GM19035 (cell line): ENCODE measurements around the gene STOML2.
A peak's percentile ranks its signal among the peaks of the same experiment; 100 is the strongest.
"Not testable (repeated sequence)": the region's sequence is repeated elsewhere in the genome, so short reads cannot be mapped to it uniquely, and the experiment has no call there.

Experiments
- ATAC-seq: cut with Tn5 transposase; IDR thresholded peaks from one replicate; pipeline ENCODE4 v1.9.1; 2021; ENCODE audit not compliant: unreplicated experiment

Gene STOML2, protein sequence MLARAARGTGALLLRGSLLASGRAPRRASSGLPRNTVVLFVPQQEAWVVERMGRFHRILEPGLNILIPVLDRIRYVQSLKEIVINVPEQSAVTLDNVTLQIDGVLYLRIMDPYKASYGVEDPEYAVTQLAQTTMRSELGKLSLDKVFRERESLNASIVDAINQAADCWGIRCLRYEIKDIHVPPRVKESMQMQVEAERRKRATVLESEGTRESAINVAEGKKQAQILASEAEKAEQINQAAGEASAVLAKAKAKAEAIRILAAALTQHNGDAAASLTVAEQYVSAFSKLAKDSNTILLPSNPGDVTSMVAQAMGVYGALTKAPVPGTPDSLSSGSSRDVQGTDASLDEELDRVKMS

DNA sequence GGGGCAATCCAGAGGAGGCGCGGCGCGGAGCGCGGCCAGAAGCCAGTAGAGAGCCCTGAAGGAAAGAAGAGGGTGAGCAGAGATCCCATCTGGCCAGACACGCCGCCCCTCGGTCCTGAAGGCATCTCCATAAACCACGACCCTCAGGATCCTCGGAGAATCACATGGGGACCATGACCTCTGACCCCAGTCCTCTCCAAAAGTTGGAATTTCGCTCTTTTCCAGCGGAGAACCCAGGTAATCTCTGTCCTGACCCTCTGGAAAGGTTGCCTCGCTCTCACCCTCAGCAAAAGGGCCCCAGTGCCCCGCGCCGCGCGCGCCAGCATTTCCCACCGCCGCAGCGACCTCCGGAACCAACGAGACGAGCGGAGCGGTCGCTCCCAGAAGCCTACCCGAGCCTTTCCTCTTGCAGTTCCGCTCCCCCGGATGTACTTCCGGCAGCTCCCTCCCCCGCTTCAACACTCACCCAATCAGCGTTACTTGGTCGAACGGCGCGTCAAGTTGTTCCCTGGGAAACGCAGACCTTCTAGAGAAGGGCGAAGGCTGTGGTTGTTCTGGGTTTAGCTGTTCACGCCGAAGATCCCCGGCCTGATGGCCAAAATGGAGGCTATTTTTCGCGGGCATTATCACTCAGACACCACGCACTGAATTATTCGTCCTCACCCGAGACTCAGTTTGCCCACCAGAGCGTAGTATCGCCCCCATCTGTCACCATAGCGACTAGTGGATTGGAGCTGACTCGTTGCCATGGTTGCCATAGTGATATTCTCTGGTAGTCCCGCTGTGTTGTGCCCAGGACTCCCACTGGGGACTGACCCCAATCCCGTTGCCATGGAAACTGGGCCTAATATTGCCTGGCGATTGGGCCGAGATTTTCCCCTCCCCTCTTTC, at the start of gene STOML2:
Gene STOML2, minus strand, starts transcription at position 363 of the 891 bp plus-strand sequence. Its CDS starts 37 bp downstream, at position 326.
- peak; percentile 97 for ATAC-seq

DNA sequence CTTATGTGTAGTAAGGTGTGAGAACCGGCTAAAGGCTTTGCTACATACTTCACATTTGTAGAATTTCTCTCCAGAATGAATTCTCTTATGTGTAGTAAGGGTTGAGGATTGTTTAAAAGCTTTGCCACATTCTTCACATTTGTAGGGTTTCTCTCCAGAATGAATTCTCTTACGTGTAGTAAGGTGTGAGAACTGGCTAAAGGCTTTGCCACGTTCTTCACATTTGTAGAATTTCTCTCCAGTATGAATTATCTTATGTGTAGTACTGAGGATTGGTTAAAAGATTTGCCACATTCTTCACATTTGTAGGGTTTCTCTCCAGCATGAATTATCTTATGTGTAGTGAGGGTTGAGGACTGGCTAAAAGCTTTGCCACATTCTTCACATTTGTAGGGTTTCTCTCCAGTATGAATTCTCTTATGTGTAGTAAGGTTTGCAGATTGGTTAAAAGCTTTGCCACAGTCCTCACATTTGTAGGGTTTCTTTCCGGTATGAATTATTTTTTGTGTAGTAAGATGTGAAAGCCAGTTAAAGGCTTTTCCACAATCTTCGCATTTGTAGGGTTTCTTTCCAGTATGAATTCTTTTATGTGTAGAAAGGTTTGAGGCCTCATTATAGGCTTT, 45.1 kb upstream of the STOML2 start:
- ATAC-seq, result not testable (repeated sequence)

DNA sequence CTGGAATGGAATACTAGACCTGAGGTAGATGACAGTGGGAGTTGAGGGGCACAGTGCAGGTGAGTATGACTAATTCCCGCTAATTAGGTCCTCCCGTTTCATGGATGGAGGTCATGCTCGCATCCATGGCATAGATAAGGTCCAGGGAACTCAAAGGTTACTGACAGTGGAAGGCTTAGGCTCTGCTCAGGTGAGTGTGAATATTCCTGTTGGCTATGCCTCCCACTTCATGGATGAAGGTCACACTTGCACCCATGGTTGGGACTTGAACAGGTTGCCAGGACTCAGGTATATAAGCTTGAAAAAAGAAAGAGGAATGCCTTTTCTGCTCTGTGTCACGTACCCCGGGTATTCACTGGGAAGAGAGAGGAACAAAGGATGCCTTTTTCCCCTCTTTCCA, 39.1 kb upstream of the STOML2 start:
- ATAC-seq, result no peak

DNA sequence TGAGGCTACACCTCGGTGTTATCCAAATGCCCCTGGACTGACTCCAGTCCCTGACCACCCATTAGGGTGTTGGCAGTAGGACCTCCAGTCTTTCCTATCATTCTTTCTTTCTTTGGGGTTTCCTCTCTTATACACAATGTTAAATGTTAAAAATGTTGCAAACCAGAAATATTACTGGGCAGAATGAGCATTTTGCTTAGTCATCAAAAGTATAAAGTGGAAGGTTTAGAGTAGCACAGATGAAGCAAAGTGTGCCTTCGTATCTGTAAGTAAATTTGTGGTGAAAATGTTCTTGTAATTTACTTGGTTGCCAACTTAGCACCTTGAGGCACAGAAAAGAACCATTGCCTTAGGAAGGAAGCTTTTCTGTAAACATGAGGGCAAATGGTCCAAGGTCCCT, 37.2 kb upstream of the STOML2 start:
- no peak for ATAC-seq

DNA sequence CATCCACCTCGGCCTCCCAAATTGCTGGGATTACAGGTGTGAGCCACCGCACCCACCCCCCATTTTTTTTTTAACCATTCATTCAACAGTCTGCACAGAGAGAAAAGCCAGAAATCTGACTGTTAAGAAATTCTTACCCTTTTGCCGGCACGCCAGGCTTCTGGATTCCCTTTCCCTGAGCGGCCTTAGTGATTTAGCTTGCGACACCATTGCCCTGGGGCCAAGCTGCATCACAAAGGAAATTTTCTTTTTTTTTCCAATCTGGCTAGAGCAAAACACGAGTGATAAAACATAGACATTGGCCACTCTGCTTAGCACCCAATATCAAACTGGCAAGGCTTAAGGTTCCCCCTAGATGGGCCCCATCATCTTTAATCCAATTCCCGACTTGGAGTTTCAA, 33.9 kb upstream of the STOML2 start:
- no peak for ATAC-seq

DNA sequence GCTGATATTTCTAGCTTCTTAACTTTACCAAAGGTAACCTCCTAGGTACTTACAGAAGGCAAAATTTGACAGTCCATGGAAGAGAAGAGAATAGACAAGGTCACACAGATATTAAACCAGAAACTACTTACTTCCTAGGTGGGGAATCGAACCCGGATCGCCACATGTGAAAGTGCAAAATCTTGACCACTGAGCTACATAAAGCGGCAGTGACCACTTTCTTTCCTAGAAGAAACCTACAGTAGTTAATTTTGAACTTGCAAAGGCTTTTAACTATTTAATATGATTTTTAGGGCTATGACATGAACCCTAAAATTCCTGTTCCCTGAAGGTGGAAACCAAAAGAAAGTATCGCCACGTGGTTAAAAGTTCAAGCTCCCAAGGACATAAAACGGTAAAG, 33.1 kb upstream of the STOML2 start:
- ATAC-seq, result no peak

DNA sequence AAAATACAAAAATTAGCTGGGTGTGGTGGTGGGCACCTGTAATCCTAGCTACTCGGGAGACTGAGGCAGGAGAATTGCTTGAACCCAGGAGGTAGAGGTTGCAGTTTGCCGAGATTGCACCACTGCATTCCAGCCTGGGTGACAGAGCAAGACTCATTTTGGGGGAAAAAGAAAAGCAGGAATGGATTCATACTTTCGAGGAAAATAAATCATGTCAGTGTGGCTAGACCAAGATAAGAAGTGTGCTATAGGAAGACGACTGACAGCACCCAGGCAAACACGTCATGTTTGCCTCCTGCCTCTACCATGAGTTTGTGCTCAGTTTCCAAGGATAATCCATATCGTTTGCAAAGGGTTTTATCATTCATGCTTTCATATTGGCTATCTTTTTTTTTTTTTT, 32.0 kb upstream of the STOML2 start:
- no peak for ATAC-seq

DNA sequence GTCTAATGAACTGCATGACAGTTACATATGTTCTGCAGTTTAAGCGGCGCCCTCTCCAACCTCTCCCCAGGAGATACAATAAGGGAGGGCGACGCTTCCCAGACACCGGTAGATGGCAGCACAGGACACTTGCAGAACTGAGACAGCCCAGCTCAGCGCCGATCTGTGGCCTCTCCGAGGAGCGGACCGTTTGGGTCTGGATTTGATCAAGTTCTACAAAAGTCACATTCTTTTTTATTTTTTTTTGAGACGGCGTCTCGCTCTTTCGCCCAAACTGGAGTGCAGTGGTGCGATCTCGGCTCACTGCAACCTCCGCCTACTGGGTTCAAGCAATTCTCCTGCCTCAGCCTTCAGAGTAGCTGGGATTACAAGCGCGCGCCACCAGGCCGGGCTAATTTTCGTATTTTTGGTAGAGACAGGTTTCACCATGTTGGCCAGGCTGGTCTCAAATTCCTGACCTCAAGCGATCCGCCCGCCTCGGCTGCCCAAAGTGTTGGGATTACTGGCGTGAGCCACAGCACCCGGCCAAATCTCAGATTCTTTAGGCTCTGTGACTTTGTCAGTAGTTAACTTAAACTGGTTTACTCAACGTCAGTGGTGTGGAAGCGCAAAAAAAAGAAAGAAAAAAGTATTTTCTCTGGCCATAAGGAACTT, 14.1 kb upstream of the STOML2 start:
- ATAC-seq, result peak; percentile 48

DNA sequence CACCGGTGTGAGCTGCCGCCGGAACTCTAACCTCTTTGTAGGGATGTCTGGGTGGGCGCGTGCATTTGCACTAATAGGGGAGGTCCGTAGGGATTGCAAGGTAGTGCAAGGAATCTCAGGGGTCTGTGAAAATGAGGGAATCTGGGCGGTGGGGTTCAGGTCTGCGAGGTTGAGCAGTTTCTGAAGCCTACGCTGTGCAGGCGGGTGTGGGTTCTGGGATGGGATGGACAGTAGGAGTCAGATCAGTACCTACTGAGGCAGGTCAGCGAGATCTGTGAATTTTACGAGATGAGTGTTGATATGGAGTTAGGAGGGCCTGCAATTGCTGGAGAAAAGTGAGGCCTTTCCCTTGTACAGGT, 13.6 kb upstream of the STOML2 start:
- peak; percentile 1 for ATAC-seq

DNA sequence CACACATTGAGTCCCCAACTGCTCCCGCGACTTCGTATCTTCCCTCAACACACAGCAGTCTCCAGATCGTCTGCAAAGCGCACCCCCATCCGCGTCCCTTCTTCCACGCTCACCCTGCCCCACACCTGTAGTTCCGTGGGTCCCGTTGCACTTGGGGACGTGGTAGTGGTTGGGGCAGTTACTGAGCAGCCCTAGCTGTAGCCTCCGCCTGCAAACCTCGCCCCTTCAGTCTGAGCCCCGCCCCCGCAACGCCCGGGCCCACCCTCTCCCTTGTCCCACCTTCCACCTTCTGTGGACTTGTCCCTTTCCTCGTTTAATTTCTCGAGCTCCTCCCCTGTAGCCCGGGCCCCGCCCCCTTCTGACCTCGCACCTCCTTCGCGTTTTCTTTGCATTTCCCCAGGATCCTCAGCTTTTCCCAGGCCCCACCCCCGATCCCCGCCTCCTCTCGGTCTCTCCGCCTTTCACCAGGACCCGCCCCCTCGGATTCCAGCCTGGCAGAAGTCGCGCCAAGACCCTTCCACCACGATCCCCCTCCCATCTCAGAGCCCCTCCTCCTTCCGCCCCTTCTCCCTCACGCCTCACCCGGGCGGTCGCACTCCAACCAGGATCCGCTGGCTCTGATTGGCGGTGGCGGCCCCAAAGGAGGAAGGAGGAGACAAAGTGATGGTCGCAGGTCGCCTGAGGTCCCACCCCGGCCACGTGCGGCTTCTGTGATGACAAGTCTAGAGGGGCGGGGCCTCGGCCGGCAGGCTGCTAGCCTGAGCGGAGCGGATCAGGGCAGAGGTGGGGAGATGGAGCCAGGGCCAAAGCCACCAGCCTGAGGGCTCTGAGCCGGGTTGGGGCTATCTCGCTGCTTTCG, 13.0 kb upstream of the STOML2 start, which contains the start of gene ATOSB:
Gene ATOSB, minus strand, starts transcription at position 183 of the 859 bp plus-strand sequence. CDS start 7,588 bp downstream, outside the sequence.
- peak; percentile 58 for ATAC-seq

DNA sequence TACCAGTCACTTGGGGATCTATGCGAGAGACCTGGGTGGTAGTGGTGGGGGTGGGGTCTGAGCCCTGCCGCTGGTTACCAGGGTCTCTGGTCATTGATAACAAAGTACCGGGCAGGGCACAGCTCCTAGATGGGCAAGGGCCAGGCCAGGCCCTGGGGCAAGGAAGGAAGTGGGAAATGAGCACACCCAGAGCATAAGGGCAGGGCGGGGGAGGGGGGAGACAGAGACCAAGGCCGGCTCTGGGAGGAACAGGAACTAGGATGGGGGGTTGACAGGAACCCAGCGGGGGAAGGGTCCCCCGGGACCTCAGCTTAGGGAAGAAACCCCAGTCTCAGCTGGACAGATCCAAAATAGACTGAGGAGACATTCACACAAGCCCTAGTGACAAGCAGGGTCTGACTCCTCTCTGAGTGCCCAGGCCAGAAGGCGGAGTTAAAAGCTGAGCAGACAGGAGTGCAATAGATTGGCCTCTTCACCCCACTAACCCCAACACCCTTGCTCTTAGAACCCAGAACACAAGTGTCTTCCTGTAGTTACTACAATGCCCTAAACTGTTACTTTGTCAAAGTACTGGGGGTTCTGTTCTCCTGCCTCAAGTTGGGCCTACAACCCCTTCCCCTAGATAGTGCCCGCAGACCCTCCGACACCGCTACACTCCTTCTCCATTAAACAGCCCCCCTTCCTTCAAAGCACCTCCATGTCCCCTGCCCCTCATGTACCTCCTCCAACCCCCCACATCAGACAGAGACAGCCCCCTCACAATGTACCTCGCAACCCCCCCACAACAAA, 12.1 kb upstream of the STOML2 start:
- ATAC-seq, result no peak

DNA sequence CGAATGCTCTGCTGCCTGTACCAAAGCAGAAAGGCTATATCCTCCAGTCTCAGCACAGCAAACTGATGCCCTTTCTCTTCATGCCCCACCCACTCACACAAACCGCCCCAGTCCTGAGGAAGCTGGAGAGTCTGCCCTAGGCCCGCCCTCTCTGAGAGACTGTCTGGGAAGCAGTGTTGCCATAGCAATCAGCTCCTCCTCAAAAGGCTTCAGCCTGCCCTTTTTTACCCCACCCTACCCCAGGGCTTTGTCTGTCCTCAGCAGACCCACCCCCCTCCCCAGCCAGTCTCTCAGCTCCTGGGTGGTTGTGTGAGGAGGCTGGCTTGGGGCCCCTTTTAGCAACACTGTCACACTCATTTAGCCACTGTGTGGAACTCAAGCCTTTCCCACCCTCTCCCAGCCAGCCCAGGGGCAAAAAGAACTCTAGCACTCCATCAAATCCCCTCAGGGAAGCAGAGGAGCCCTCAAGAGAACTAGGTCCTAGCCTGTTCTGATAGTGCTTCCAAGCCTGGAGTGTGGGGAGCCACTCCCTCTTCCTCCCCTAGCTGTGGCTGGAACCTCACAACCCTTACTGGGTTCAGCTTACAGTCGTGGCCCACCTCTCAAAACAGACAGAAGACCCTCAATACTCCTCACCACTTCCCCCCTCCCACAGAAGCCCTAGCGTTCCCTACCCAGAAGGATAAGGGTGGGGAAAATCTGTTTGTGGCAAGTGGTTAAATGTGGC, 11.3 kb upstream of the STOML2 start:
- ATAC-seq, result no peak

DNA sequence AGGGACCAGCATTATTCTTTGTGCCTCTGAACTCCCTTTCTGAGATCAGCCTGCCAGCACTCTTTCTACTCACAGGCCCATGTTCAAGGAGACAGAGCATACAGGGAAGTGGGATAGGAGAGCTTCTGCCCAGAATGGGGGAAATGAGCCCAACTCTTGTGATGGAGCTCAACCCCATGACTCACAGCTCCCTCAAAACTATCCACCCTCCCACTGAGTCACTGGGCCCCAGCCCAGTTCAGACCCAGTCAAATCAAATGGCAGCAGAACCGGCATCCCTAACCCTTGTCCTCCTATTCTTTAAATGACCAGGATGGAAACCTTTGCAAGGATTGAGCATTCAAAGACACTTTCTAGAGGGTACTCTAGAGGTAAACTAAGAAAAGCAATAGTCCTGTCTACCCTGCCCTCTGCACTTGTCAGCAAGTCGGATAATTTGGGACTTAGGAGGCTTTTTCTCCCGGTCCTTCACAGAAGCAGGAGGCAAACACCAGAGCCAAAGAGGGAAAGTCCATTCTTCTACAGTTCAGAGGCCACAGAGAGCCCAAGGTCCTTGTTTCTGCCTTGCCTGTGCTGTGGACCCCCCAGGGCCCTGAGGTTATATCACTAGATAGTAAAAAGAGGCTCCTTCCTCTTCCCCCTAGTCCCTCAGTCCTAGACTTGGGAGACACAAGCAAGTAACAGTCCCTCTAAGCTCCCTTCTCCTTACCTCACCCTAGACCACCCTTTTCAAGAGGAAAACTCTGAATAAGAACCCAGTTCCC, 9.5 kb upstream of the STOML2 start:
- ATAC-seq, result no peak

DNA sequence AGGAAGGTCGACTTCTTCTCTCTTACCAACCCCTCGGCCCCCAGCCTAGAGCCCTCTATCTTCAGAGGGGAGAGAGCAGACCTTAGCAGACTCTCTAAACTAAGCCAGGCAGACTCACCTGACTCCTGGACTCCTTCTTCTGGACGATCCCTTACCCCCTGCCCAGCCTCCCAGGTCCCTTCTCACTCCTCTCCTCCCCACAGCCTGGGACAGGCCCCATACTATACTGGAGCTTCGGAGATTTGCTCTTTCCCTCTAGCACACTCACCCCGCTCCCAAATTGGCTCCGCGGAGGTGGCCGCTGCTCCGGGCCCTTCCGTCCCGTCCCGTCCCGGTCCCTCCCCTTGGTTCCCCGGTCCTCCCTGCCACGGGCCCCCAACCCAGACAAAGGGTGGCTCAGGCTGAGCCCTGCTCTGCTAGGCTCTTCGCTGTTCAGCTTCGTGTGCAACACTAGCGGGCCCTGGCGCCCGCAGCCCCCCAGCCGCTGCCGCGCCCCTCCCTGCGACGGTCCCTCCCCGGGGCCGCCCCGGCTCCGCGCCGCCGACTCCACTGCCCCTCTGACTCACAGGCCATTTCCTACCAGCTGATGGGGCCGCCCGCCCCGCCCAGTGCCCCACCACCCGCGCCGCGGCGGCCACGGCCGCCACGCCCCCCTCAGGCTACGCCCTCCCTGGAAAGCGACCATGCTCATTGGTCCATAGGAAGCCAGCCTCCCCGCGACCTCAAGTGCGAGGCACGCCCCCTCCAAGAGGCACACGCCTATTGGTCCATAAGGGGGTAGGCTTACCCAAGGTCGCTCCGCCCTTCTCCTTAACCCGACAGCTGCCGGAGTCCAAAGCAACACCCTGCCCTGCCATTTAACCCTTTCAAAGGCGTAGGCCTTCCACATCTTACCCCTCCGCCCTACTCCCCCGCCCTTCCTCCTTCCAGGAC, 8.3 kb upstream of the STOML2 start:
- peak; percentile 74 for ATAC-seq

DNA sequence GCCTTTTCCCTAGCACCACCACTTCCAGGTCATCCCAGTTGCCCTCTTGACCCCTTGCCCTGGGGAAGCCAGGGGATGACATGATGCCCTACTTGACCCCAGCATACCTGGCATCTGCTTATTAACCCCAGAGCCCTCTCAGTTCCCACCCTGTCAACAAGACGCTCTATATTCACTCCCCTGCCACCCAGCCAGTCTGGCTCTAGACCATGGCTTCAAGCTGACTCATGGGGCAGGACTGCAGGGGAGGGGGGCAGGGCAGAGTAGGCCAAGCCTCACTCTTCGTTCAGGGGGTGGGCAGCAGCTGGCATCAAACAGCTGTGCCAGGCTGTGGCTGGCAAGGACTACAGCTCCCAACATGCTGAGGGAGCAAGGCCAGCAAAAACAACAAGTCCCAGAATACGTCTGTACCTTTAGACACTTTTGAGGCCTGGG, 7.4 kb upstream of the STOML2 start:
- no peak for ATAC-seq

DNA sequence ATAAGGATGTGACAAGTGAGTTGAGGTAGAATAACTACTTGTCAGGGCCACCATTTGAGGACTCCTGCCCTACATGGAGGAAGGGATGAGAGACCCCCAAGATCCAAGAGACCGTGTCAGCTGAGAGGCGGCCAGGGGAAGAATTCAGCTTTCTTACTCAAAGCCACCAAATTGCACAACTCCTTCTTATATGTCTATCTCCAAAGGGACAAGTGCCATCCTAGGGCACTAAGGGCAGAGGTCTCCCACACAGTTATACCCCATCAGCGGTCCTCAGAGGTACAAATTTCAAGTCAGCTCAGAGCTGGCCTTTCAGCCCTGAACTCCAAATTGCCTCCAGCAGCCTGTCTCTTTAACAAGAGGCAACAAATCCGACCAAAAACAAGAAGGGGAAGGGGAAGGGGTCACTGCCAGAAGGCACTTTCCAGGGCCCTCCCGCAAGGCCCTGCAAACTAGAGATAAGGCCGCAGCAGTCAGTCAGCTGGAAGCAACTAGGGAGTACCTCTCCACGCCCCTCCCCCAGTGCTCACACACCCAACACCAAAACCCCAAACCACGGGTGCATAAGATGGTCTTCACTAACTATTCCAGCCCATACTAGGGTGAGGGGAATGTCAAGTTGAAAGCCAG, 6.1 kb upstream of the STOML2 start:
- ATAC-seq, result no peak
